ENCODE measurements around the gene SLC51A.
"Not testable (repeated sequence)": the region's sequence is repeated elsewhere in the genome, so short reads cannot be mapped to it uniquely, and the experiment has no call there.

DNA sequence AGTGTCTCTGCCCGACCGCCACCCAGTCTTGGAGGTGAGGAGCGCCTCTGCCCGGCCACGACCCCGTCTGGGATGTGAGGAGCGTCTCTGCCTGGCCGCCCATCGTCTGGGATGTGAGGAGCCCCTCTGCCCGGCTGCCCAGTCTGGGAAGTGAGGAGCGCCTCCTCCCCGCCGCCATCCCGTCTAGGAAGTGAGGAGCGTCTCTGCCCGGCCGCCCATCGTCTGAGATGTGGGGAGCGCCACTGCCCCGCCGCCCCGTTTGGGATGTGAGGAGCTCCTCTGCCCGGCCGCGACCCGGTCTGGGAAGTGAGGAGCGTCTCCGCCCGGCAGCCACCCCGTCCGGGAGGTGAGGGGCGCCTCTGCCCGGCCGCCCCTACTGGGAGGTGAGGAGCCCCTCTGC lies 27.8 kb downstream of the SLC51A start:
- not testable (repeated sequence) for TF ChIP-seq CTCF (conservative IDR thresholded peaks at IDR 0.05; ENCODE audit: low read length); EZH2phosphoT487 (IDR thresholded peaks at IDR 0.05; ENCODE audit: borderline replicate concordance, low read depth, low read length)

Measured in OCI-LY7 (cell line).